Stimulated activated CD8-positive, alpha-beta memory T cell treated with anti-CD3 and anti-CD28 coated beads, Interleukin-15, amount 100 ng/mL, for 1 hour (primary cell): ENCODE results near the gene SPINK14.

Source experiments
- DNase-seq: peaks from one replicate; pipeline ENCODE4 v3.0.0-alpha.2; 2020; ENCODE audit warnings: low read depth

The SPINK14 gene

DNA sequence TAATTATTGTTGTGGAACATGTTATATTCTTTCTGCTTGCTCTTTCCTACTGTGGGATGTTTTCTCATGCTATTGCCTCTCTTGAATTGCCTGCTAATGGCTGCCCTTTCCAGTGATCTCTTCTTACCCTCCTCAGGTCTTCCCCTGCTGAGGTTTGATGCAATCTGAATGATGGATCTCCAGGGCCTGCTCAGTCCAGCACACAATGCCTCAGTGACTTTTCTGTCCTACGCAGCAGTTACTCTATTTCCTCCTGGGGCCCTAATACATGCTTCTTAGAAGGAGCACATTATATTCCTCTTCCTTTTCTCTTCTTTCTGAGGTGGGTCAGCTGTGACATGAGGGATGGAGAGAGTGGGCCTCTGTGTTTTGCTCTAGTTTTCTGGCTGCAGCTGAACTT is at the start of gene SPINK14:
TSS of gene SPINK14 (plus strand) at position 301 of the 400 bp plus-strand sequence. CDS start 1,187 bp downstream, outside the sequence.
- DNase-seq, result no peak

DNA sequence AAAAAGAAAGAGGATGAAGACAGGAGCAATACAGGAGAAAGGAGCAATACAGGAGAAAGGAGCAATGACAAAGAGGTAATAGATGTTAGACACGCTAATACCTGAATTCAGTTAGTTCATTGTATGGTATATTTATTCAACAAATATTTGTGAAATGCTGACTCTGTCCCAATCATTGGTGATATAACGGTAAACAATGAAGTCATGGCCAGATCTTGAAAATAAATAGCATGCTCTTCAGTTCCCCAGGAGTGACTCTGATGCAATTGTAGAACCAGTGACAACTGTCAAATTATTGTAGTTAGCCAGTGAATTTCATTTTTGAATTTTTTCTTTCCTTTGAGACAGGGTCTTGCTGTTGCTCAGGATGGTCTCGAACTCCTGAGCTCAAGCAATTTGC is 48.0 kb upstream of the SPINK14 start:
- no peak for DNase-seq

GRCh38 chr5:148125641-148126040 is 42.7 kb upstream of the SPINK14 start:
- DNase-seq, result no peak

GRCh38 chr5:148135091-148136048 is 33.0 kb upstream of the SPINK14 start:
- DNase-seq, result no peak

DNA sequence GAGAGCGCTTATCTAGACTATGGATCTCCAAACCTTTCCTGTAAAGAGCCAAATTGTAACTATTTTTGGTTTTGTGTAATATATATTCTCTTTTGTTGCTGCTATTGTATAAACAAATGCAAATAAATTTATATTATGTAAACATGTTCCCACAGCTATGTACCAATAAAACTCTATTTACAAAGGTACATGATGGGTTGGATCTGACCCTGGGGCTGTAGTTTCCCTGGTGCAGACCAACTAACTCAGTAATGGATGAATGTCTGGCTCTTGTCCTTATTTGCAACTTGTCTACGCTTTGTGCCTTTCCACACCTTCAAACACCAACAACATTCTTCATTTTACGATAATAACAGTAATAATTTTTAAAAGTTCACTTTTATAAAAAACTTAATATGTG is 27.5 kb upstream of the SPINK14 start:
- DNase-seq, result no peak

DNA sequence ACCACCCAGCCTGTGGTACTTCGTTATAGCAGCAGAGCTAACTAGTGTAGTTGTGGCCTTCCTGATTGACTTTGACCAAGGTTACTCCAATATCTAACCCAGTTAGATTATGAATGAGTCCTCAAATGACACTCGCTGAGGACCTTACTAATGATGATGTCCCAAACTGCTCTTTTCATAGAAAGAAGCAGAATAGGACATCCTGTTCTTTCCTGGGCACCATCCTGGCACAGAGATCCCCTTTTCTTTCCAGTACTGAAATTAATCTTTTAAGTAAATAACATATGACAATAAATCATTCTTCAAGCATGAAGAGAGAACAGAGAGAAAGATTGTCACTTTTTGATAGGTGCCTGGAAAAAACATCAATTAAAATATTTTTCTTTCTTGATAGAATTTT is 26.7 kb upstream of the SPINK14 start:
- no peak for DNase-seq

DNA sequence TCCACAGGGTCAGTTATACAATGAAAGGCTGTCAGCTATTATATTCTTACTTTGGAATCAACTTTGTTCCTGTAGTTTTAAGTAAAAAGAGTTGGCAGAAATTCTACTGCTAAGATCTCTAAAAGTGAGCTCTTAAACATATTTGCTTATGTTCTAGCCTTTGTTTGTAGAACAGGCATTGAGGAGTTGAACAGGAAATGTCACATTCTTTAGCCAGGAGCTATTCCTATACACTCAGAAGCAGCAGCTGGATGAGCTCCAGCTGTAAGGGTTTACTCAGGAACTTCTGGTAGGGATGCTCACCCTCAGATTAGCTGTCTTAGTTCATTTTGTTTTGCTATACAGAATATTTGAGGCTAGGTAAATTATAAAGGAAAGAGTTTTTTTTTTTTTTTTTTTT is 22.4 kb upstream of the SPINK14 start:
- no peak for DNase-seq

DNA sequence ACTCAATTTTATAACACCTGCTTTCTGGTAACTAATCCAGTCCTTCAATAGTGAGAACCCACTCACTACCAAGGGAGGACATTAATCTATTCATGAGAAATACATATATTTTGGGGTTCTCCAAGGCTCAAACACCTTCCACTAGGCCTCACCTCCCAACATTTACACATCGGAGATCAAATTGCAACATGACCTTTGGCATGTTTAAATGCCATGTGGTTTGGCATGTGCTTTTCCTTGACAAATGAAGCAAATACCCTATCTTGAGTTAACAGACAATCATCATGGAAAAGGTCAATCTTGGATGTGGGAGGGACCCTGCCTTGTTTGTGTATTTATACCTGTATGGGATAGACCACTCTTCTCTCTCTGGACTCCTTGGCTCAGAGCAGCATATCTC is 21.9 kb upstream of the SPINK14 start:
- no peak for DNase-seq

DNA sequence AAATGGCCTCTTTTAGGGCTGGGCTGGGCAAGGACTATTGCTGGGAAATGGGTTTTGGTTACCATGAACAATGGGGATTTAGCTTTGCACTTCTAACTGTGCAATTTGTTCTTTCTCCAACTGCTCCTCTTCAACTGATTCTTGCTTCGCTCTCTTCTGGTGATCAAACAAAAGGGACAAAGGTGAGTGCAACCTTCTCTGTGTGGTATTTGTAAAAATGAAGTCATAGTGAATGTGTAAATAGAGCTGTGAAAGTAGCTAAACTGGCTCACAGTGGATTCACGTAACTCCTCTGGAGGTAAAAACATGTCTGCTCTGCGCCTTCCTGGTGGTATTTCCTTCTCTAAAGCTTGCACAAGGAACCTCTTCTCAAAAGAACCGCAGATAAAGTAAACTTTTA is 20.9 kb upstream of the SPINK14 start:
- no peak for DNase-seq

GRCh38 chr5:148151872-148152271 is 16.5 kb upstream of the SPINK14 start:
- DNase-seq, result no peak

GRCh38 chr5:148152781-148153180 is 15.6 kb upstream of the SPINK14 start:
- DNase-seq, result no peak

GRCh38 chr5:148156609-148157008 is 11.7 kb upstream of the SPINK14 start:
- DNase-seq, result no peak

- DNase-seq, result no peak
Measured at GRCh38 chr5:148162038-148162437, 6.3 kb upstream of the SPINK14 start.

DNA sequence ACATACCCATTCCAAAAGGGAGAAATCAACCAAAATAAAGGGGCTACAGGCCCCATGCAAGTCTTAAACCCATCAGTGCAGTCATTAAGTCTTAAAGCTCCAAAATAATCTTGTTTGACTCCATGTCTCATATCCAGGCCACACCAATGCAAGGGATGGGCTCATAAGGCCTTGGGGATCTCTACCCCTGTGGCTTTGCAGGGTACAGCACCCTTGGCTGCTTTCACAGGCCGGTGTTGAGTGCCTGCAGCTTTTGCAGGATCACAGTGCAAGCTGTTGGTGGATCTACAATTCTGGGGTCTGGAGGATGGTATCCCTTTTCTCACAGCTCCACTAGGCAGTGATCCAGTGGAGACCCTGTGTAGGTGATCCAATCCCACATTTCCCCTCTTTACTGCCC is 5.0 kb upstream of the SPINK14 start:
- no peak for DNase-seq

- DNase-seq, result no peak
Measured at GRCh38 chr5:148166550-148167283, 1.6 kb upstream of the SPINK14 start.

DNA sequence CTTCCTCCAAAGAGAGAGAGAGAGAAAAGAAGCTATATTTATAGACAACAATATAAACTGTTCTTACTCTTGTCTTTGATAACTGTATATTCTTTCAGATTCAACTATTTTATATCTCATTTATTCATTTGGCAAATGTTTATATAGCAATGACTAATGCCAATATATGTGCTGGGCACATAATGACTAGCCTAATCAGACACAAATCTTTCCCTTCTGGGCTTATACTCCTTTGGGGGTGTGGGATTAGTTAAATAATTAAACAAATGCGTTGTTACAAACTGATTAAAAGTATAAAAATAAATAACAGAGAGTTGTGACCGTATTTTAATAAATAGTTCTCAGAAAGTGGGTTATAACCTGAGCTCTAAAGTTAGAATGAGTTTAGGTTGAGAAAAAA is 4.0 kb downstream of the SPINK14 start:
- no peak for DNase-seq

DNA sequence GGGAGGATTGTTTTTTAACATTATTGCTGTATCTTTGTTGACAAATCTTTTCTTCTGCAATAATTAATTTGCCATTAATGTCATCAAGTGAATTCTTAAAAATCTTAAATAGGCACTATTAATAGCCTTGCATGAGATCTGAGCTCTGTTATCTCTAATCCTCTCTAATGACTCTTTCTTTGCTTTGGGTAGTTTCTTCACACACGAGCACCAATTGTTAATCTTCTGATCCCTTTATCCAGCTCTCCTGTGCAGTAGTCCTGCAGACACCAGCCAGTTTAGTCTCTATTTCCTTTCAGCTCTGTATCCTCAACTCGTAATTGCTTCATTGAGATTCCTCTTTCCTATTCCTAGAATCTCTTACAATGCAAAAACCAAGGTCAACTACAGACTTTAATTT is 8.1 kb downstream of the SPINK14 start:
- DNase-seq, result no peak

- no peak for DNase-seq
Measured at GRCh38 chr5:148177207-148177606, 8.9 kb downstream of the SPINK14 start.

- DNase-seq, result no peak
Measured at GRCh38 chr5:148179234-148179824, 11.0 kb downstream of the SPINK14 start.

- DNase-seq, result no peak
Measured at GRCh38 chr5:148186248-148187003, 18.1 kb downstream of the SPINK14 start.

DNA sequence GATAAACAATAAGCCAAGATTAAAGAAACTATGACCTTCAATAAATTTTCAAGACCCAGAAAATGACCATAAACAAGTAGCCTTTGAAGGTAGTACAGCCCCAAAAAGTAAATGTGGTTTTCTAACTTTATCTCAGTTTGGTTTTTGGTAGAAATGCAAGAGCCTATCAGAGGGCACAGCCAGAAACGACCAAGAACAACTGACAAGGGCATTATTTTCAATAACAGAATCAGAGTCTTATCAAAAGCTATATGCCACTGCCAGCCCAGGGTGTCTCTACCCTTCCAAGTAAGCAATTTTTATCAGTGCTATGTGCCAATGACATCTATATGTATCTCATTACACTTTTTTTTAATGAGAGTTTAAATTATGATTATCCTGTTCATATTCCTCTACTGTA is 22.7 kb downstream of the SPINK14 start:
- DNase-seq, result no peak

DNA sequence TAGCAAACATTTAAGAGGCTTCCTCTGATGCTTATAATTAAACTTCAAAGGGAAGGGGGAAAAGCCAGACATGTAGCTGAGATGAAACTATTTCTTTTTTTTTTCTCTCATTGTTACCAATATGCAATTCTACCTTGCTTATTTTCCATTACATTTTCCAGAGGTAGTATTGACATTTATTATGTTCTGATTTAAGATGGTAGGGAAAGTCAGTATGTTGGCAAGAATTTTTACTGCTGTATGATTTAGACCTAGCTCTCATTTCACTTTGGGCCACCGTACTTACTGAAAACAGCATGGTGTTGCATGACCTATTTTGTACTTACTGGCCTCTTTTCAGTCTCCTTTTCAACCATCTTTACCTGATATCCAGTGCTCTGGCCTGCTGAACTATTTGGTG is 24.9 kb downstream of the SPINK14 start:
- DNase-seq, result no peak
